Liver (tissue), 9 donors: ENCODE data around the gene RARS2. TPM values are rescaled to one million over a fixed set of nuclear protein-coding genes. Genes with fewer than 3 reads are reported as not detected.
"Not testable (repeated sequence)": the region's sequence is repeated elsewhere in the genome, so short reads cannot be mapped to it uniquely, and the experiment has no call there.

Source experiments
- DNase-seq: peaks from one replicate; pipeline ENCODE4 v3.0.0-alpha.2; 2017; ENCODE audit warnings: low spot score
- H3K27ac ChIP-seq, 2 donors: one replicate each; pipeline ENCODE4 v1.7.0; 2013; ENCODE audit warnings: inconsistent platforms in 2 of 2, low read length in 2 of 2, control low read depth in 1 of 2, low read depth in 1 of 2, mild to moderate bottlenecking in 1 of 2
- H3K27me3 ChIP-seq, 4 donors: one replicate each; pipeline versions ENCODE4 v1.6.1 to v1.7.0; 2013; ENCODE audit warnings: low read length in 3 of 4, inconsistent platforms in 1 of 4, mild to moderate bottlenecking in 1 of 4, moderate library complexity in 1 of 4; ENCODE audit not compliant: control insufficient read depth in 4 of 4, insufficient read depth in 4 of 4
- H3K36me3 ChIP-seq, 4 donors: one replicate each; pipeline versions ENCODE4 v1.6.1 to v1.7.0; 2013; ENCODE audit warnings: low read length in 3 of 4, mild to moderate bottlenecking in 3 of 4, low read depth in 1 of 4, moderate library complexity in 1 of 4; ENCODE audit not compliant: control insufficient read depth in 4 of 4, insufficient read depth in 3 of 4
- H3K4me1 ChIP-seq, 4 donors: one replicate each; pipeline versions ENCODE4 v1.6.1 to v1.7.0; 2013; ENCODE audit warnings: low read length in 3 of 4, mild to moderate bottlenecking in 3 of 4, moderate library complexity in 1 of 4; ENCODE audit not compliant: control insufficient read depth in 4 of 4, insufficient read depth in 4 of 4
- H3K4me3 ChIP-seq, 3 donors: one replicate each; pipeline versions ENCODE4 v1.6.1 to v1.7.0; 2013; ENCODE audit warnings: low read length in 3 of 3, control low read depth in 1 of 3, low read depth in 1 of 3, mild to moderate bottlenecking in 1 of 3
- H3K9ac ChIP-seq, 2 donors: one replicate each; pipeline ENCODE4 v1.7.0; 2013; ENCODE audit warnings: low read length in 2 of 2, mild to moderate bottlenecking in 2 of 2, moderate library complexity in 2 of 2, control low read depth in 1 of 2, low read depth in 1 of 2
- H3K9me3 ChIP-seq, 4 donors: one replicate each; pipeline versions ENCODE4 v1.6.1 to v1.7.0; 2013; ENCODE audit warnings: low read length in 3 of 4; ENCODE audit not compliant: control insufficient read depth in 4 of 4
- ATF3 ChIP-seq: IDR thresholded peaks from 2 replicates; pipeline ENCODE4 v1.6.1; 2016; ENCODE audit warnings: antibody characterized with exemption
- EGR1 ChIP-seq, 2 donors: IDR thresholded peaks; 2 replicates each; pipeline ENCODE4 v1.6.1; 2016 to 2018; ENCODE audit warnings: antibody characterized with exemption in 2 of 2, low read depth in 2 of 2
- FOXA1 ChIP-seq: IDR thresholded peaks from 2 replicates; pipeline ENCODE4 v1.6.1; 2016; ENCODE audit warnings: antibody characterized with exemption
- FOXA2 ChIP-seq: IDR thresholded peaks from 2 replicates; pipeline ENCODE4 v1.6.1; 2016; ENCODE audit warnings: antibody characterized with exemption
- GABPA ChIP-seq, 2 donors: IDR thresholded peaks in 1 of 2; conservative IDR thresholded peaks in 1 of 2; 2 replicates each; pipeline ENCODE4 v1.6.1; 2016; ENCODE audit warnings: antibody characterized with exemption in 2 of 2, mild to moderate bottlenecking in 1 of 2, moderate library complexity in 1 of 2
- HNF4A ChIP-seq, 2 donors: conservative IDR thresholded peaks; 2 replicates each; pipeline ENCODE4 v1.6.1; 2016; ENCODE audit warnings: antibody characterized with exemption in 2 of 2, mild to moderate bottlenecking in 2 of 2
- HNF4G ChIP-seq: IDR thresholded peaks from 2 replicates; pipeline ENCODE4 v1.6.1; 2016; ENCODE audit warnings: antibody characterized with exemption
- JUND ChIP-seq, 2 donors: IDR thresholded peaks; 2 replicates each; pipeline ENCODE4 v1.6.1; 2016; ENCODE audit warnings: antibody characterized with exemption in 2 of 2
- RAD21 ChIP-seq, 2 donors: IDR thresholded peaks; 2 replicates each; pipeline ENCODE4 v1.6.1; 2016; ENCODE audit warnings: antibody characterized with exemption in 2 of 2, mild to moderate bottlenecking in 2 of 2
- REST ChIP-seq: IDR thresholded peaks from 2 replicates; pipeline ENCODE4 v1.6.1; 2016; ENCODE audit warnings: antibody characterized with exemption, mild to moderate bottlenecking
- TAF1 ChIP-seq: conservative IDR thresholded peaks from 2 replicates; pipeline ENCODE4 v1.6.1; 2016; ENCODE audit warnings: antibody characterized with exemption, mild to moderate bottlenecking
- YY1 ChIP-seq: IDR thresholded peaks from 2 replicates; pipeline ENCODE4 v1.6.1; 2016; ENCODE audit warnings: antibody characterized with exemption, mild to moderate bottlenecking
- WGBS: extraction: QIAGEN DNeasy Blood & Tissue Kit; methylation state at CpG from one replicate; pipeline ENCODE4 v1.1.7; 2013; 5-methylcytosine and 5-hydroxymethylcytosine counted together
- polyA plus RNA-seq, 2 donors: library from polyadenylated mRNA; stranded (reverse) in 1 of 2; unstranded in 1 of 2; fragments of 200-250 nt in 1 of 2; fragments of >200 nt in 1 of 2; fragmentation: Nextera tagmentation in 1 of 2; extraction: Ambion mirVana in 1 of 2; gene quantifications; one replicate each; pipeline versions ENCODE4 v1.2.1 to v1.2.3, GENCODE V29; 2013 to 2015
- total RNA-seq, 2 donors: library from RNA; depleted of rRNA; stranded (reverse); fragments of >200 nt; gene quantifications; one replicate each; pipeline ENCODE4 v1.2.3, GENCODE V29; 2014
- TF ChIP-seq, protein P1 (sequence below): IDR thresholded peaks from 2 replicates; pipeline ENCODE4 v1.6.1; 2016; ENCODE audit warnings: antibody characterized with exemption
- donor health status: healthy.
- donor health status: healthy.
- donor health status: healthy.
- donor health status: healthy.
- donor health status: healthy.

RARS2 gene
- total and polyA plus RNA-seq, 4 donors: 10.9 to 19.2 (median 16.4) TPM

- no peak for DNase-seq
- no peak overlapping the region for H3K4me3 ChIP-seq
- TF ChIP-seq HNF4G (no peak), REST (no peak), JUND (IDR thresholded peaks at IDR 0.05) (no peak), TAF1 (no peak), FOXA1 (no peak), EGR1 (IDR thresholded peaks at IDR 0.05; ENCODE audit: low read depth in 2 of 2) (no peak), YY1 (no peak), ATF3 (no peak)
- H3K27ac ChIP-seq: no peak overlapping the region
- H3K9ac ChIP-seq: no peak overlapping the region
- no peaks in the 10 kb centered on the region for H3K27me3 ChIP-seq
- H3K36me3 ChIP-seq: peaks cover 0 to 5% (median 3%) of the 10 kb centered on the region in 4 donors
- no peaks in the 10 kb centered on the region for H3K4me1 ChIP-seq
- no peaks in the 10 kb centered on the region for H3K9me3 ChIP-seq
- WGBS: 98% methylated on average over 4 of the region's 4 CpGs
Measured at GRCh38 chr6:87617405-87617804, 27.6 kb upstream of the RARS2 start.

DNA sequence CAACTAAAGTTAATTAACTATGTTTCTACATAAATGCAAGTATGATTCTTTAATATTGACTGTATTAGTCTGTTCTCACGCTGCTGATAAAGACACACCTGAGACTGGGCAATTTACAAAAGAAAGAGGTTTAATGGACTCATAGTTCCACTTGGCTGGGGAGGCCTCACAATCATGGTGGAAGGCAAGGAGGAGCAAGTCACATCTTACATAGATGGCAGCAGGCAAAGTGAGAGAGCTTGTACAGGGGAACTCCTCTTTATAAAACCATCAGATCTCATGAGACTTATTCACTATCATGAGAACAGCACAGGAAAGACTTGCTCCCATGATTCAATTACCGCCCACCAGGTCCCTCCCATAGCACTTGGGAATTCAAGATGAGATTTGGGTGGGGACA lies 23.2 kb upstream of the RARS2 start:
- H3K27me3 ChIP-seq, H3K4me1 ChIP-seq, H3K27ac ChIP-seq, H3K4me3 ChIP-seq, DNase-seq, H3K9me3 ChIP-seq, H3K9ac ChIP-seq: not testable (repeated sequence)
- WGBS: 96% methylated on average over 2 of the region's 2 CpGs
- peaks cover 0 to 11% (median 4%) of the 10 kb centered on the region in 4 donors for H3K36me3 ChIP-seq

GRCh38 chr6:87608802-87609201 lies 19.0 kb upstream of the RARS2 start:
- Histone ChIP-seq H3K36me3 (peaks cover 0 to 13% (median 6%) of the 10 kb centered on the region in 4 donors), H3K27ac (no peak overlapping the region), H3K27me3 (no peaks in the 10 kb centered on the region), H3K4me3 (no peak overlapping the region), H3K9ac (no peak overlapping the region), H3K9me3 (no peaks in the 10 kb centered on the region), H3K4me1 (no peaks in the 10 kb centered on the region)
- no peak for TF ChIP-seq GABPA (IDR thresholded peaks at IDR 0.05 in 1 of 2, conservative IDR thresholded peaks at IDR 0.05 in 1 of 2)
- TF ChIP-seq, protein P1, sequence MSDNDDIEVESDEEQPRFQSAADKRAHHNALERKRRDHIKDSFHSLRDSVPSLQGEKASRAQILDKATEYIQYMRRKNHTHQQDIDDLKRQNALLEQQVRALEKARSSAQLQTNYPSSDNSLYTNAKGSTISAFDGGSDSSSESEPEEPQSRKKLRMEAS: no peak
- no peak for TF ChIP-seq JUND (IDR thresholded peaks at IDR 0.05)
- no peak for TF ChIP-seq HNF4A (conservative IDR thresholded peaks at IDR 0.05)
- peak; percentile 44 for TF ChIP-seq FOXA2
- TF ChIP-seq RAD21 (IDR thresholded peaks at IDR 0.05): peak in 1 of 2 donors; percentile 14
- TF ChIP-seq REST: no peak
- WGBS: 64% methylated on average over 3 of the region's 3 CpGs
- DNase-seq: no peak
